ENCODE results near the gene LIG3. TPM values are rescaled to one million over a fixed set of nuclear protein-coding genes. Genes with fewer than 3 reads are reported as not detected.

The LIG3 gene
- total RNA-seq, 4 donors from 2014 or later = 17.7 to 23.2 (median 20.0) TPM

DNA sequence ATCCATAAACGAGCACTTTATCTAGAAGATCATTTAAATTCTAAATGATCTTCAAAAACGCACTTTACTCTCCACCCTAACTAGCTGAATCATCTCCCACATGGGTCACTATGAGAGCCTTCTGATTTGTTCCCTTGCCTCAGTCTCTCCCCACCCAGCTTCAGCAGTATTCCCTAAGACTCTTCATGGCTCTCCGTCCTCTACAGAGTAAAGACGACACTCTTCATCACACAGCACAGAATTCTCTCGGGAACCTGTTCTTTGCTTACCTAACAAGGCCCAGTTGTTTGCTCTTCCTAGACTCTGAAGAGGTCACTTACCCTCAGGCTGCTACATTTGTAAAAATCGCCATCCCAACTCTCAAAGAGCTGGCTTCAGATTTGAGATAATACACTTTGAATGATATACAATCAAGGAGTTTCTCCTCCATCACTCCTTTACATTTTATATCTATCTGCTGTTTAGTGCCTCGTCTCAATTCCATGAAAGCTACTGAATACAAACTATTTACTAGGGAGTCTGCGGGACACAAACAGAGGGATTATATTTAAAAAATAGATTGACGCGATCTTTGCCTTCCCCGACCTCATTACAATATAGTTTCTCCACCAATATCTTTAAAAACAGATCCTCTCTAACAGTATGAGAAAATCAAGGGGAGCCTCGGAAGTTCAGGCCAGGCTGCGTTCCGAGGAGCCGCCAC lies 511 bp upstream of the LIG3 start:
- ATAC-seq (ENCODE audit: low FRiP score) = no peak

DNA sequence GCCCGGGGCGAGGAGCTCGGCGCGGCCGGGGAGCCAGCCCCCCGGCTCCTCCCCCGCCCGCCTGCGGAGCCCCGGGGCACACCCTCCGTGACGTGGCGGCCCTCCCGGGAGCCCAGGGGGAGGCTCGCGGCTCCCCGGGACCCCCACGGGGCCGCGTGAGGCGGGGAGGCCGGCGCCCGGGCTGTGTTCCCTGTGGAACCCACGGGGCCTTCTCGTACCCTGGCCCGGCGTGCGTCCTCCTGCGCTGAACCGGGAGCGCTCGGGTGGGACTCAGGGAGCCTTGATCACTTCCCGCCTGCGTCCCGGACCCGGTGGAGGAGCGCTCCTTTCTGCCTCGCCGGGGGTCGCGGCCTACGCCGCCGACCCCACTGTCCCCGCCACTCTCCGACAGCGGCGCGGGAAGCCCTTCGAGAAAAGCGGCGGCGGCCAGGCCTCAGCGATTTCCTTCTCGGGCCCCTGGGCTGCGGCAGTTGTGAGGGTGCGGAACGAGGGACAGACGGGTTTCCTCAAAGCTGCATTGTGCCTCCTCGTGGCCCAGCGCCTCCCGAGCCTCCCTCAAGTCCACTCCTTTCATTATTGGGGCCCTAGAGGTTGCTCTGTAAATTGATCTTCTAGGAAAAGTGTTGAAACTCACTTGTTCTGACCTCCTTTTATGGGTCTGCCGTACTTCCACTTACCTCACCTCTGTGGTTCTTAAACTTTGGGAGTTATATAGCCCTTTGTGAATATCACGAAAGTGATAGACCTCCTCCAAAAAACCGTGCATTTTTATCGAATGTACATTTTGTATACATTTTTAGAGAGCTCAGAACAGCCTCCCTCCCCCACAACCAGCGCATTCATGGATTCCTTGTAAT lies 597 bp downstream of the LIG3 start:
- ATAC-seq (ENCODE audit: low FRiP score) = peak; percentile 95
- no peak for DNase-seq (ENCODE audit: low spot score)
- TF ChIP-seq, protein P1, sequence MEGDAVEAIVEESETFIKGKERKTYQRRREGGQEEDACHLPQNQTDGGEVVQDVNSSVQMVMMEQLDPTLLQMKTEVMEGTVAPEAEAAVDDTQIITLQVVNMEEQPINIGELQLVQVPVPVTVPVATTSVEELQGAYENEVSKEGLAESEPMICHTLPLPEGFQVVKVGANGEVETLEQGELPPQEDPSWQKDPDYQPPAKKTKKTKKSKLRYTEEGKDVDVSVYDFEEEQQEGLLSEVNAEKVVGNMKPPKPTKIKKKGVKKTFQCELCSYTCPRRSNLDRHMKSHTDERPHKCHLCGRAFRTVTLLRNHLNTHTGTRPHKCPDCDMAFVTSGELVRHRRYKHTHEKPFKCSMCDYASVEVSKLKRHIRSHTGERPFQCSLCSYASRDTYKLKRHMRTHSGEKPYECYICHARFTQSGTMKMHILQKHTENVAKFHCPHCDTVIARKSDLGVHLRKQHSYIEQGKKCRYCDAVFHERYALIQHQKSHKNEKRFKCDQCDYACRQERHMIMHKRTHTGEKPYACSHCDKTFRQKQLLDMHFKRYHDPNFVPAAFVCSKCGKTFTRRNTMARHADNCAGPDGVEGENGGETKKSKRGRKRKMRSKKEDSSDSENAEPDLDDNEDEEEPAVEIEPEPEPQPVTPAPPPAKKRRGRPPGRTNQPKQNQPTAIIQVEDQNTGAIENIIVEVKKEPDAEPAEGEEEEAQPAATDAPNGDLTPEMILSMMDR (IDR thresholded peaks at IDR 0.05) = no peak

More for the DNA sequence above, 511 bp upstream of the LIG3 start:
- TF ChIP-seq, protein P1 (IDR thresholded peaks at IDR 0.05) = no peak
- no peak for DNase-seq (ENCODE audit: low spot score)

DNA sequence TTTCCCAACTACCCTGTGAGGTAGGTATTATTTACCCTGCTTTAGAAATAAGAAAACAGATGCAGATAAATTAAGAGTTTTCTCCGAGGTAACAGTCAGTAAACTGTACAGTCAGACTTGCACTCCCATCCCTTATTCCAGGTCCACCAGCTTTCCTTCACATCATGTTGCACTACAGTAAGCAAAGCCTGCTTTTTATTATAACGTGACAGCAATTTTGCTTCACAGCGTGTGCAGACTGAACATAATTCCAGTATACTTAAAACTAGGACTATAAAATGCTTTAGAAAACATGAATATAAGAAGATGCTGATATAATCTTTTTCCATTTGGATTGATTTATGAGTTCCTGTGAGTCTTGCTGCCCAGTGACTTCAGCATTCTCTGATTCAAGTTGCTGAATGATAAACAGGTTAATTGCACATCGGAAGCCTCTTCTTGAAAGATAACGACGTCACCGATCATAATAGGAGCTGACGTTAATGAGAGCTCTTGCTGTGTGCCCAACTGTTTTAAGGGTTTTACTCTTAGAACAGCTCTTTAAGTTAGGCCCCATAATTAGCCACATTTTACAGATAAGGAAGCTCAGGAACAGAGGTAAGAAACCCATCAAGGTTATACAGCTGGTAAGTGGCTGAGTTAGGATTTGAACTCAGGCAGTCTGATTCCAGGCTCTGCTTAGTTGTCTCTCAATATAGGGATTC lies 1.4 kb downstream of the LIG3 start:
- DNase-seq (ENCODE audit: low spot score) = no peak

DNA sequence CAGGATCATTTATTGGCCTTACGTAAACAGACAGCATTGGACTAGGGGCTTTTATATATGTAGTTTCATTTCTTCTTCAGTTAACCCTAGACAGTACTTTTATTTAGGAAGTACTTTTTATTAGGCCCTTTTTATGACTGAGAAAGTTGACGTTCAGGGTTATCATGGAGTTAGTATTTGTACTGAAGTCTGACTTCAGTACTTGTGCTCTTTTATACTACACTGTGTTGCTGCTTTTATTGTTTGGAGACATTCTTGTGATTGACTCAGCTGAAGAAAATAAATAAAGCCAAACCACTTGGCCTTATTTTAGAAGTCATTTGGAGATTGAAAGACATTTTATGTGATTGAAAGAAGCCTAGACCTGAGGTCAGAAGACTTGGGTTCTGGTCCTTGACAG lies 6.9 kb downstream of the LIG3 start:
- ATAC-seq (ENCODE audit: low FRiP score) (no peak), DNase-seq (ENCODE audit: low spot score) (no peak)
- TF ChIP-seq, protein P1 (IDR thresholded peaks at IDR 0.05) = no peak

More for the DNA sequence above, 1.4 kb downstream of the LIG3 start:
- TF ChIP-seq, protein P1 (IDR thresholded peaks at IDR 0.05) = no peak
- no peak for ATAC-seq (ENCODE audit: low FRiP score)

DNA sequence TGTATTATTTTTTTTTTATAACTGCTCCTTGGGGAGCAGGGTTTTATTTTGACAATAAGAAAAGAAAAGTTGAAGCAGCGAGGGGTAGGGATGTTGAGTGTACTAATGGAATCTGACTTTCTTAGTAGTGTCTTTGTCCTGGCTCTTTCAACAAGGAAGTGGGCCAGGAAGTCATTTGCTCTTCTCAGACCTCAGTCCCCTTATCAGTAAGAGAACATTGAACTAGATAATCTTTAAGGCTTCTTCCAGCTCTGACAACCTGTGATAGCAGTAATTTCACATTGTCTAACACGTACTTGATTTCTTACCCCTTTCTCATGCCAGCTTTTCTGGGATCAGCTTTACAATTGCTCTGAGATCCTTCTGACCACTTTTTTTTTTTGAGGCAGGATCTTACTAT lies 8.3 kb downstream of the LIG3 start:
- TF ChIP-seq, protein P1 (IDR thresholded peaks at IDR 0.05) = no peak
- DNase-seq (ENCODE audit: low spot score) (no peak), ATAC-seq (ENCODE audit: low FRiP score) (no peak)

DNA sequence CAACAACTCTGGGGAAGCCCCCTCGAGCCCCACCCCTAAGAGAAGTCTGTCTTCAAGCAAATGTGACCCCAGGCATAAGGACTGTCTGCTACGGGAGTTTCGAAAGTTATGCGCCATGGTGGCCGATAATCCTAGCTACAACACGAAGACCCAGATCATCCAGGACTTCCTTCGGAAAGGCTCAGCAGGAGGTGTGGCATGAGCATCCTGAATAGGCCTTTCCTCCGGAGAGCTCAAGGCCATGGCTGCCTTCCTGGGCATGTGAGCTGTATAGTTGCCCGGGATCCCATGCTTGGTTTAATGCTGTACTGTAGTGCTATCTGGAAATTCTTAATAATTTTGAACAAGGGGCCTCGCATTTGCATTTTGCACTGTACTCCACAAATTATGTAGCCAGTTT lies 9.2 kb downstream of the LIG3 start:
- DNase-seq (ENCODE audit: low spot score) = no peak
- TF ChIP-seq, protein P1 (IDR thresholded peaks at IDR 0.05) = no peak

More for the DNA sequence above, 9.2 kb downstream of the LIG3 start:
- no peak for ATAC-seq (ENCODE audit: low FRiP score)
